IMR-90 (cell line): ENCODE data around the gene RB1. TPM values are rescaled to one million over a fixed set of nuclear protein-coding genes. Genes with fewer than 3 reads are reported as not detected.

Experiments
- ATAC-seq: fragments of 200-7000 bp; cut with Tn5 transposase; 2 replicates; pipeline ENCODE4 v1.9.1; 2020; ENCODE audit warnings: low read depth, mild to moderate bottlenecking, moderate library complexity
- BruUV-seq: library from RNA; stranded (reverse); fragments of 400-500 nt; replicated peaks from 2 replicates; lab custom pipeline; 2021; lab: Mats Ljungman, UMichigan
- CTCF ChIA-PET: fragments of 300-600 bp; formaldehyde crosslinking; extraction: SDS; loops from one replicate; lab custom pipeline; 2021; ENCODE audit warnings: antibody characterized with exemption; lab: Yijun Ruan, JAX
- POLR2A ChIA-PET: fragments of 300-600 bp; sonication (Branson Sonifier 250); formaldehyde crosslinking; loops from one replicate; lab custom pipeline; 2022; ENCODE audit warnings: antibody characterized with exemption; ENCODE audit not compliant: unreplicated experiment; lab: Charles Lee
- DNase-seq: peaks from one replicate; pipeline ENCODE4 v3.0.0; 2013
- H2AFZ ChIP-seq: replicated peaks from 2 replicates; pipeline ENCODE3; 2013; ENCODE audit warnings: low read length, mild to moderate bottlenecking; ENCODE audit not compliant: poor library complexity
- H2AK5ac ChIP-seq: 2 replicates; pipeline ENCODE4 v1.6.1; 2013; ENCODE audit warnings: low read depth, low read length, inconsistent platforms
- H2AK9ac ChIP-seq: replicated peaks from 2 replicates; pipeline ENCODE3; 2013; ENCODE audit warnings: mild to moderate bottlenecking, low read depth, low read length, moderate library complexity; ENCODE audit not compliant: poor library complexity
- H2BK120ac ChIP-seq: 2 replicates; pipeline ENCODE4 v1.6.1; 2013; ENCODE audit warnings: low read depth, low read length, inconsistent platforms
- H2BK15ac ChIP-seq: 3 replicates; pipeline ENCODE4 v1.6.1; 2013; ENCODE audit warnings: low read depth, low read length, inconsistent platforms
- H2BK20ac ChIP-seq: 2 replicates; pipeline ENCODE4 v1.6.1; 2013; ENCODE audit warnings: low read depth, mild to moderate bottlenecking, inconsistent platforms, low read length, moderate library complexity
- H2BK5ac ChIP-seq: 2 replicates; pipeline ENCODE4 v1.6.1; 2013; ENCODE audit warnings: mild to moderate bottlenecking, low read depth, low read length, inconsistent platforms; ENCODE audit not compliant: poor library complexity, severe bottlenecking
- H3K14ac ChIP-seq: replicated peaks from 2 replicates; pipeline ENCODE4 v1.6.1; 2013; ENCODE audit warnings: low read depth, low read length, inconsistent platforms
- H3K18ac ChIP-seq: 2 replicates; pipeline ENCODE4 v1.6.1; 2013; ENCODE audit warnings: low read depth, low read length, control low read depth
- H3K23ac ChIP-seq: 2 replicates; pipeline ENCODE4 v1.6.1; 2013; ENCODE audit warnings: low read depth, low read length, inconsistent platforms
- H3K27ac ChIP-seq: 2 replicates; pipeline ENCODE4 v1.5.1; 2013; ENCODE audit warnings: mild to moderate bottlenecking, control low read depth, low read length; ENCODE audit not compliant: insufficient read depth
- H3K27me3 ChIP-seq: 2 replicates; pipeline ENCODE4 v1.6.1; 2013; ENCODE audit warnings: low read length; ENCODE audit not compliant: control insufficient read depth, insufficient read depth
- H3K36me3 ChIP-seq: 2 replicates; pipeline ENCODE4 v1.6.1; 2013; ENCODE audit warnings: low read length, mixed read lengths; ENCODE audit not compliant: control insufficient read depth, insufficient read depth
- H3K4ac ChIP-seq: 2 replicates; pipeline ENCODE4 v1.6.1; 2013; ENCODE audit warnings: low read depth, low read length, inconsistent platforms
- H3K4me1 ChIP-seq: 2 replicates; pipeline ENCODE4 v1.6.1; 2013; ENCODE audit warnings: low read length, mixed read lengths; ENCODE audit not compliant: control insufficient read depth, insufficient read depth
- H3K4me2 ChIP-seq: 2 replicates; pipeline ENCODE4 v1.6.1; 2013; ENCODE audit warnings: low read depth, mild to moderate bottlenecking, control low read depth, low read length, moderate library complexity
- H3K4me3 ChIP-seq: 2 replicates; pipeline ENCODE4 v1.5.1; 2013; ENCODE audit warnings: low read depth, mild to moderate bottlenecking, control low read depth, low read length, moderate library complexity; ENCODE audit not compliant: insufficient read depth
- H3K56ac ChIP-seq: 2 replicates; pipeline ENCODE4 v1.6.1; 2013; ENCODE audit warnings: low read length, inconsistent platforms; ENCODE audit not compliant: insufficient read depth; ENCODE audit errors: extremely low read depth
- H3K79me1 ChIP-seq, 2 experiments: 2 replicates each; pipeline ENCODE4 v1.6.1; 2013; ENCODE audit warnings: low read length in 2 of 2, inconsistent platforms in 1 of 2, low read depth in 1 of 2
- H3K9ac ChIP-seq: 2 replicates; pipeline ENCODE4 v1.6.1; 2013; ENCODE audit warnings: low read depth, low read length, control low read depth
- H3K9me1 ChIP-seq: 2 replicates; pipeline ENCODE4 v1.6.1; 2013; ENCODE audit warnings: low read length, inconsistent platforms; ENCODE audit not compliant: insufficient read depth
- H3K9me3 ChIP-seq: 2 replicates; pipeline ENCODE4 v1.6.1; 2013; ENCODE audit warnings: low read length; ENCODE audit not compliant: control insufficient read depth, insufficient read depth
- H4K20me1 ChIP-seq: 2 replicates; pipeline ENCODE4 v1.6.1; 2013; ENCODE audit warnings: low read length, inconsistent platforms; ENCODE audit not compliant: insufficient read depth
- H4K5ac ChIP-seq: 2 replicates; pipeline ENCODE4 v1.6.1; 2013; ENCODE audit warnings: mild to moderate bottlenecking, low read depth, low read length, control low read depth
- H4K8ac ChIP-seq, 2 experiments: 2 replicates each; pipeline ENCODE4 v1.6.1; 2013; ENCODE audit warnings: low read depth in 2 of 2, low read length in 2 of 2, control low read depth in 1 of 2, inconsistent platforms in 1 of 2
- H4K91ac ChIP-seq: 2 replicates; pipeline ENCODE4 v1.6.1; 2013; ENCODE audit warnings: low read depth, low read length, inconsistent platforms; ENCODE audit not compliant: insufficient read depth
- CEBPB ChIP-seq: IDR thresholded peaks from 2 replicates; pipeline ENCODE4 v1.6.1; 2012; ENCODE audit warnings: low read depth, low read length, improper control_type of control experiment
- CHD1 ChIP-seq: IDR thresholded peaks from 2 replicates; pipeline ENCODE4 v1.6.1; 2012; ENCODE audit warnings: low read depth, low read length, improper control_type of control experiment
- FOS ChIP-seq: fragments of 150-350 bp; IDR thresholded peaks from 2 replicates; pipeline ENCODE4 v1.6.1; 2016; ENCODE audit warnings: low read depth, low read length
- MAFK ChIP-seq: IDR thresholded peaks from 2 replicates; pipeline ENCODE4 v1.6.1; 2012; ENCODE audit warnings: low read depth, low read length, improper control_type of control experiment
- RAD21 ChIP-seq: IDR thresholded peaks from 2 replicates; pipeline ENCODE4 v1.6.1; 2012; ENCODE audit warnings: low read length, improper control_type of control experiment
- RFX5 ChIP-seq: IDR thresholded peaks from 2 replicates; pipeline ENCODE4 v1.8.0; 2012; ENCODE audit warnings: low read depth, mild to moderate bottlenecking, low read length, moderate library complexity
- WGBS, 2 experiments: methylation state at CpG; one replicate each; pipeline versions ENCODE4 v1.1.5 to v1.1.7; 2013; ENCODE audit warnings: missing lambda C conversion rate in 2 of 2; ENCODE audit not compliant: insufficient read length in 1 of 2; ENCODE audit errors: extremely low coverage in 2 of 2; 5-methylcytosine and 5-hydroxymethylcytosine counted together
- dilution Hi-C: fragments of 300-500 bp; cut with HindIII; formaldehyde crosslinking; loops from one replicate; pipeline ENCODE4 v1.14.3; 2018; ENCODE audit warnings: low sequenced_read_pairs; ENCODE audit not compliant: unreplicated experiment
- in situ Hi-C: fragments of 300-500 bp; cut with MboI; formaldehyde crosslinking; loops from 3 replicates; pipeline ENCODE4 v1.14.3; 2019; ENCODE audit warnings: low sequenced_read_pairs, inconsistent platforms, mixed read lengths
- intact Hi-C: fragments of 100-400 bp; cut with micrococcal nuclease; formaldehyde crosslinking; loops from 2 replicates; pipeline ENCODE4 v1.10.0; 2022
- polyA plus RNA-seq, 3 experiments: library from polyadenylated mRNA; depleted of rRNA; stranded (reverse); fragments of >200 nt; gene quantifications; 2 replicates each; pipeline ENCODE4 v1.2.3, GENCODE V29; 2012; ENCODE audit warnings: low replicate concordance in 1 of 3
- total RNA-seq: library from RNA; depleted of rRNA; stranded (reverse); fragments of >200 nt; gene quantifications from 2 replicates; pipeline ENCODE4 v1.2.3, GENCODE V29; 2012
- TF ChIP-seq, protein P1 (sequence below): fragments of 150-350 bp; IDR thresholded peaks from 2 replicates; pipeline ENCODE4 v1.6.1; 2017; ENCODE audit warnings: mild to moderate bottlenecking, antibody characterized with exemption, low read length, low read depth

RB1 gene
- total and polyA plus RNA-seq, 2 of the 4 experiments (the other 2 are of a cell fraction), result 11.4 to 15.4 TPM

DNA sequence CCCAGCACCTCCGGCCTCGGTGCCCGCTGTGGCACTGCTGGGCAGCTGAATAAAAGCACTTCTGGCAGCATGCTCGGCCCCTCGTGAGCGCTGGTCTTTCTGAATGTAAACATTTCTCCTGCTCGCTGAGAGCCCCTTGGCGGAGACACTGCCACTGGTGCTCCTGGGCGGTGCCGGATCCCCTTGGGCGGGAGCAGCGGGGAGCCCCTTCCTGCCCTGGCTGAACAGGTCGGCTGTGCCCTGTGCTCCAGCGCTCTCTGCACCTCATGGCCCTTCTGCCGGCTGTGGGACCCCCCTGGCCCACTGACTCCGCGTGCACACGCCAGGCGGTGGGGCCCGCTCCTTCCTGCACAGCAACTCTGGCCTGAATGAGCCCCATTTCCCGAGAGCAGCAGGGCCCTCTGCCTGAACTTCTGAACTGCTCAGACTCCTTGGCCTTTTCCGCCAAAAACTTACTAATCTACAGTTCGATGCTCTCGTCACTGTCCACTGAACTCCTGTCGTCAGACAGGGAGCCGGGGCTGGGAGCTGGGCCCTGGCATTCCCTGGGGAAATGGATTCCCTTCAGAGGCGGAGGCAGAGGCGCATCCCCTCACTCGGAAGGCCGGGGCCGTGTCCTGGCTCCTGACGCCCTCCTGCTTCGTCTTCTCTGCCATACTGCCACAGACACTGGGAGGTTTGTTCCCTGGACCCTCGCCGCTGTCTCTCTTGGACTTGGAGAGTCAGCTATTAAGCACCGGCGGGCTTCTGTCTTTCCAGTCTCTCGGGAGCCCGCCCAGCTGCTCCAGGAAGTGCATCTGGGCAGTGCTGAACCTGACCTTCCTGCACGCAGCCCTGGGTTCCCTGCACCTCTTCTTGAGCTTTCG is 14.2 kb downstream of the RB1 start:
- H4K20me1 ChIP-seq, result no peaks in the 10 kb centered on the region
- POLR2A ChIA-PET, result no interaction called here

More for the DNA sequence above, 14.2 kb downstream of the RB1 start:
- peaks cover 19 to 21% of the 10 kb centered on the region in 2 experiments for H3K79me1 ChIP-seq
- no peak overlapping the region for H2BK5ac ChIP-seq
- no peak overlapping the region for H2AFZ ChIP-seq
- no peak overlapping the region for H4K91ac ChIP-seq
- no peak overlapping the region for H2AK9ac ChIP-seq
- no TSS peak for BruUV-seq
- intact Hi-C loops (no loop called here), in situ Hi-C loops (no loop called here), dilution Hi-C loops (no loop called here)
- 85% methylated on average over 25 of the region's 41 CpGs; no CpG with 5 or more reads in 1 of the 2 experiments for WGBS, 2 experiments
- ATAC-seq, result no peak
- H4K8ac ChIP-seq, result no peak overlapping the region
- no peak overlapping the region for H3K4me3 ChIP-seq
- H3K9me3 ChIP-seq, result peaks cover 8% of the 10 kb centered on the region; the same call in 1 of the 2 replicates
- H2BK15ac ChIP-seq, result no peak overlapping the region
- H2BK120ac ChIP-seq, result no peak overlapping the region
- CTCF ChIA-PET, result no interaction called here
- no peak for TF ChIP-seq MAFK
- TF ChIP-seq CEBPB, result no peak
- TF ChIP-seq RAD21, result no peak
- TF ChIP-seq CHD1, result no peak
- no peak for TF ChIP-seq RFX5
- TF ChIP-seq FOS, result no peak
- TF ChIP-seq, protein P1, sequence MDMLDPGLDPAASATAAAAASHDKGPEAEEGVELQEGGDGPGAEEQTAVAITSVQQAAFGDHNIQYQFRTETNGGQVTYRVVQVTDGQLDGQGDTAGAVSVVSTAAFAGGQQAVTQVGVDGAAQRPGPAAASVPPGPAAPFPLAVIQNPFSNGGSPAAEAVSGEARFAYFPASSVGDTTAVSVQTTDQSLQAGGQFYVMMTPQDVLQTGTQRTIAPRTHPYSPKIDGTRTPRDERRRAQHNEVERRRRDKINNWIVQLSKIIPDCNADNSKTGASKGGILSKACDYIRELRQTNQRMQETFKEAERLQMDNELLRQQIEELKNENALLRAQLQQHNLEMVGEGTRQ, result no peak
- H3K9me1 ChIP-seq, result no peaks in the 10 kb centered on the region
- H3K27me3 ChIP-seq, result no peaks in the 10 kb centered on the region
- no peak overlapping the region for H2AK5ac ChIP-seq
- H4K5ac ChIP-seq, result no peak overlapping the region
- no peak overlapping the region for H3K23ac ChIP-seq
- H3K18ac ChIP-seq, result no peak overlapping the region
- H3K14ac ChIP-seq, result no peak overlapping the region
- no peak overlapping the region for H3K4me2 ChIP-seq
- H3K4me1 ChIP-seq, result no peaks in the 10 kb centered on the region
- H3K9ac ChIP-seq, result no peak overlapping the region
- no peak overlapping the region for H3K56ac ChIP-seq
- H3K4ac ChIP-seq, result no peak overlapping the region
- peaks cover 21% of the 10 kb centered on the region for H3K36me3 ChIP-seq
- DNase-seq, result no peak
- H3K27ac ChIP-seq, result no peak overlapping the region
- no peak overlapping the region for H2BK20ac ChIP-seq
